ENCODE results near the gene LFNG.
"Not testable (repeated sequence)": the region's sequence is repeated elsewhere in the genome, so short reads cannot be mapped to it uniquely, and the experiment has no call there.

Gene LFNG

DNA sequence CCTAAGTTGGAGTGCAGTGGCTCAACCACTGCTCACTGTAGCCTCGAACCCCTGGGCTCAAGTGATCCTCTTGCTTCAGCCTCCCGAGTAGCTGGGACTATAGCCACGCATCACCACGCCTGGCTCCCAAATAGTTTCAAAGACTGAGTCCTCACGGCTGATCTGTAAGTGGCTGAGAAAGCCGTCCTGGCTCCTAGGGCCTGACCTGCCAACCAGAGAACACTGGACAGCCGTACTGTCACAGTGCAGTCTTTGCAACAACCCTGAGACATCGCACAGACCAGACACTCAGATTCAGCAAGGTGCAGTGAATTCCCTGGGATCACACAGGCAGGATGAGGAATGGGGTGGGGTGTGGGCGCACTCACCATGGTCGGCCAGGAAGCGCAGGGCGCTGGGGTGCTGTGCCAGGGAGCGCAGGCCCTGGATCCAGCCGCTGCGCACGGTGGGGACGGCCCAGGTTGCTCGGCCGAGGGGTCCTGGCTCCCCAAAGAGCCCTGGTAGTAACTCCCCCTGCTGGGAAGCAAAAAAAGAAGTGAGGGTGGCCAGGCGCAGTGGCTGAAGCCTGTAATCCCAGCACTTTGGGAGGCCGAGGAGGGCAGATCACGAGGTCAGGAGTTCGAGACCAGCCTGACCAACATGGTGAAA, 25.1 kb downstream of the LFNG start:
- DNase-seq (ENCODE audit: low read depth, low spot score), result no peak

DNA sequence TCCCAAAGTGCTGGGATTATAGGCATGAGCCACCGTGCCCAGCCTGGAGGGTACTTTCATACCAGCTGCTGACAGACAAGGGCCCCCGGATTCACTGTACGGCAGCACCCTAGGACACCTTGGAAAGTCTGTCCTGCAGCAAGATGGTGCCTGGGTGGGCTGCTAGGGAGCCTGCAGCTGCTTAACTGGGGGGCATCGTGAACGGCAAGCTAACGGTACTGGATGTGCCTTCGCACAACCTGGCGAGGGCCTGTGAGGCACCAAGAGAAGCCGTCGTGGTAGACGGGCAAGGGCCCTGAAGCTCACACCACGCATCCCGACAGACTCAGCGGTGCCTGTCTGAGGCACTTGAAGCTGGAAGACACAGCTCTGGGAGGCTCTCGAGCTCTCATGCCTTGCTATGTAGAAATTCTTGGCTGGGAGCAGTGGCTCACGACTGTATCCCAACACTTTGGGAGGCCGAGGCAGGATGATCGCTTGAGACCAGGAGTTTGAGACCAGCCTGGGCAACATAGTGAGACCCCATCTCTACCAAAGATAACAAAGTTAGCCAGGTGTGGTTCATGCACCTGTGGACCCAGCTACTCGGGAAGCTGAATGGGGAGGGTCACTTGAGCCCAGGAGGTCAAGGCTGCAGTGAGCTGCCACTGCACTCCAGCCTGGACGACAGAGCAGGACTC, 26.3 kb downstream of the LFNG start:
- no peak for DNase-seq (ENCODE audit: low read depth, low spot score)

DNA sequence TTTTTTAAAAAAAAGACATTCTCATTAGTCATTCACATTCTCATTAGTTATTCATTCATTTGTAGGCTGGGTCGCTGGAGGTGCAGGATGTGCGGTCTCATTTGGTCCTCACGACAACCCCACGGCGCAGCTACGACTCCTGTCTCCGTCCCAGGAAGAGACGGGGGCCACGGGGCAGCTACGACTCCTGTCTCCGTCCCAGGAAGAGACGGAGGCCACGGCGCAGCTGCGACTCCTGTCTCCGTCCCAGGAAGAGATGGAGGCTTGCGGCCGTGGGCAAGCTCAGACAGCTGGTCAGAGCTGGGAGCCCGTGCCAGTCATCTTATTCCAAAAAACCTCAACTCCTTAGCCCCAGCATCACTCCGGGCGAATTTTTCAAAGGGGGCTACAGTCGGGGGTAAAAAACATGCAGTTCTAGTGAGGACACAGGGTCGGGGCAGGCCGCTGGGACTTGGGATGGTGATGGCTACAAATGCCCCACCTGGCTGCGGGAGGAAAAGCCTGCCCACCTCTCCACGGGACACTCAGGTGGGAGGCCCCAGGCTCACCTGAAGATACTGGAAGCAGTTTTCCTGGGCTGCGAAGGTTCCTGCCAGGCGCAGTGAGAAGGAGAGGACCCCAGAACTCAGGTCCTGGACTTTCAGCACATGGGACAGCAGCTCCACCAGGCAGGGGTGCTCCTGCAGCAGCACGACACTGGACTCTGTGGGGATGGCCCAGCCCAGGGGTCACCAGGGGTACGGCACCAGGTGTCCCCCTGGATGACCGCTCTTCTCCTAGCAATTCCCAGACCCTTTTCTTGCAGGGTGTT, 27.4 kb downstream of the LFNG start:
- DNase-seq (ENCODE audit: low read depth, low spot score), result no peak

DNA sequence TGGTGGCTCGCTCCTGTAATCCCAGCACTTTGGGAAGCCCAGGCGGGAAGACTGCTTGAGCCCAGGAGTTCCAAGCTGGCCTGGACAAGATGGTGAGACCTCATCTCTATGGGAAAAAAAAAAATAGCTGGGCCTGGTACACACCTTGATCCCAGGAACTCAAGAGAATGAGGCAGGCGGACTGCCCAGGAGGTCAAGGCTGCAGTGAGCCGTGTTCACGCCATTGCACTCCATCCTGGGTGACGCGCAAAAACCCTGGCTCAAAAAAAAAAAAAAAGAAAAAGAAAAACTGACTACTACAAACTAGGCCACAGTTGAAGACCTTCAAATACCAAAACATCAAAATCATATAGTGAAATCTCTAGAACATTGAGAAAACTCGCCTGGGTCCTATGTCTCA, 31.8 kb downstream of the LFNG start:
- no peak for DNase-seq (ENCODE audit: low read depth, low spot score)

DNA sequence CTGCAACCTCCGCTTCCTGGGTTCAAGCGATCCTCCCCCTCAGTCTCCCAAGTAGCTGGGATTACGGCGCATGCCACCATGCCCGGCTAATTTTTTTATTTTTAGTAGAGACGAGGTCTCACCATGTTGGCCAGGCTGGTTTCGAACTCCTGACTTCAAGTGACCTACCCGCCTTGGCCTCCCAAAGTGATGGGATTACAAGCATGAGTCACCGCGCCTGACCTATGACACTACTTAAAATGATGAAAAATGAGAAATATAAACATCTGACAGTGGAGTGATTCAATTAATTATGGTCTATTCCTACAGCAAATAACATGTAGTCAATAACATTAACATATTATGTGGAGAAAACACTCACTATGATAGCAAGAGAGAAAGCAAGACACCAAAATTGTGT, 33.5 kb downstream of the LFNG start:
- no peak for DNase-seq (ENCODE audit: low read depth, low spot score)

DNA sequence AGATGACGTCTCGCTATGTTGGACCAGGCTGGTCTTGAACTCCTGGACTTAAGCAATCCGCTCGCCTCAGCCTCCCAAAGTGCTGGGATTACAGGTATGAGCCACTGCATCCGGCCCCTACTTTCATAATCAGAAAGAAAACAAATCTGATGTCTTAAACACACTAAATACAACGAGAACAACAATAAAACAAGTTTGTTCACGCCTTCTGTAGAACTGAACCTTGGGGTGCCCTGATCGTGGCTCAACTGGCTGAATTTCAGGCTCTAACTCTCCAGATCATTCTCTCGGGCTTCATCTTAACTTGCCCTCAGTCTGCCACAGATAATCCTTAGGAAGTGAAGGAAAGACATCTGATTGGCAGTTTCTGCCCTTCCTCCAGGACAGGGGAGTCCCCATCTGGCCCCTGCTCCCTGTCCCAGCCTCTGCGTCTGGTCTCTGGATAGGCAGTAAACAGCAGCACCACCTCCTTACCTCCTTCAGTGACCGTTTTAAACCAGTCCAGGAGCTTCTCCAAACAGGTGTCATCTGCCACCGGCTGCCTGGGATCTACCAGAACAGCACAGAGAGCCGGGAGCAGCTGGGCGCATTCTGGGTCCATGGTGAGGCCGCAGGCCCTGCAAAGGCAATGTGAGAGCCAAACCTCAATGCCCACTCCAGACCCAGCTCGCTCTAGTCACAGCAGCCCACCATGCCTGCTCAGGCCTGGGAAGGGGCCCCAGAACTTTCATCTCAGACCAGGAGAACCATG, 34.4 kb downstream of the LFNG start:
- DNase-seq (ENCODE audit: low read depth, low spot score), result no peak

DNA sequence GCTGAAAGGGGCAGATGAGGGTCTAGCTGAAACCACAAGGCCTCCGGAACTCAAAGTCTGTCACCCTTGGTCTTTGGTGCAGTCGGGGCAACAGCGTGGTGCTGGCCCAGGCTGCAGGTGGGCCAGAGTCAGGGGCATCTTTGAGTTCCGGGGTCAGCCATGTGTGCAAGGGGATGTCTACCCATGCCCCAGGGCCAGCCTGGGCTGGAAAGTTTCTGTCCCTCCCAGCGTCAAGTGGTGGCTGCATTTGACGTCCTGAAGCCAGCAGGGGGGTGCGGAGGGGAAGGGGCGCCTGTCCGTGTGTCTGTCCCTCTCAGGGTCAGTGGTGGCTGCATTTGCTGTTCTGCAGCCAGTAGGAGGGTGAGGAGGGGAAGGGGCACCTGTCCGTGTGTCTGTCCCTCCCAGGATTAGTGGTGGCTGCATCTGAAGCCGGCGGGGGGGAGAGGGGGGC, 35.1 kb downstream of the LFNG start:
- DNase-seq (ENCODE audit: low read depth, low spot score), result peak; percentile 30

DNA sequence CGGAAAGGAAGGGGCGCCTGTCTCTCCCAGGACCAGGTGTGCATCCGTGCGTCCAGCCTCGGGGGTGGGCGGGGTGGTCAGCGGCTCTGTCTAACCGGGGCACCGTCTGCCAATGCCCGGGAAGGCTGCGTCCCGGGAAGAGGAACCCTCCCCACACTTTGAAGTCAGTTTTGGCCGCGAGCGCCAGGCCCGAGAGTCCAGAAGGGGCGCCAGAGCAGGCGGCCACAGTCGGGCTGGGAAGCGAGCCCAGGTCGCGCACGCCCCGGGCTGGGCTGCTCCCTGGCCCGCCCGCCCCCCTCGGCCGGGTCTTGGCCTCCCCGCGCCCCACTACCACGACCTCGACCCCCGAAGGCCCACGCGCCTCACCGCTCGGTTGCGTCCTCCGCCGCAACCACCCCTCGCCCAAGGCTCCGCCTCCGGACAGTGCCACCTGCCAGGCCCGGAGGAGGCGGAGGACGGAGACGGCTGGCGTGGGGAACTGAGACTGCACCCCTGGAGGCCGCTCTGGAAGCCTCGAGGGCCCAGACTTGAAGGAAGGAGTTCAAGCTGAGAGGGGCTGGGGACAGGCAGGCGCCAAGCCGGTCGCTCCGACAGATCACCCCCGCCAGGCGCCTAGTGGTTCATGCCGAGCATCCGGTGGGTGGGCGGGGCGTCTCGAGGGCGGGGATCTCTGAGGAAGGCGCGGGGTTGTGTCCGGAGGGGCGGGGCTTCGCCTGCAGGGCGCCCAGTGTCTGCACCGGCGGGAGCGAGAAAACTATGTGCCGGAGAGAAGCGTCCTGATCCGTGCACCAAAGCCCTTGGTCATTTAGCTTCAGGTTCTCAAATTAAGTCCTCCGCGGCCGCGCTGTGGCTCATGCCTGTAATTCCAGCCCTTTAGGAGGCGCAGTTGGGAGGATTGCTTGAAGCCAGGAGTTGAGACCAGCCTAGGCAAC, 35.8 kb downstream of the LFNG start, which contains the start of gene BRAT1:
Gene BRAT1 (minus strand): TSS at position 404 of the 932 bp plus-strand sequence. CDS start 1,093 bp downstream, outside the sequence.
- peak; percentile 99 for DNase-seq (ENCODE audit: low read depth, low spot score)

DNA sequence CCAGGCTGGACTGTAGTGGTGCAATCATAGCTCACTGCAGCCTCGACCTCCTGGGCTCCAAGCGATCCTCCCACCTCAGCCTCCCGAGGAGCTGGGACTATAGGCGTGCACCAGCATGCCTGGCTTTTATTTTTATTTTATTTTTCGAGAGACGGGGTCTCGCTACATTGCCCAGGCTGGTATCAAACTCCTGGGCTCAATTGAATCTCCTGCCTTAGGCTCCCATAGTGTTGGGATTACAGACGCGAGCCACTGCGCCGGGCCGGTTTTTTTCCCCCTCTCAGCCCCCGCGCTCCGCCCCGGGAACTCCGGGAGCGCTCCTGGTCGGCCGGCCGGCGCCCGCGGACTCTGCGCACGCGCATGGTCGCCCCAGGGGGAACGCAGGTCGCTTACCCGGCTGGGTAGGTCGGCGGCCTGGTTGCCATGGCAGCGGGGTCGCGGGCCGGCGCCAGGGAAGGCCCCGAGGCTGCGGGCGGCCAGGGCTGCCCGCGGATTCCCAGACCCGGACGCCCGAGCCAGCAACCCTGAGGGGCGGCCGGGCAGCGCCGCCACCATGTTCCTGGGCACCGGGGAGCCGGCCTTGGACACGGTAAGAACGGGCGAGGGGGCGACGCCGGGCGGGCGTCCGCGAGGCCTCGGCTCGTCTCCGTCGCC, 39.2 kb downstream of the LFNG start, which contains the start of gene IQCE:
Gene IQCE (plus strand): TSS at position 351 of the 654 bp plus-strand sequence. CDS start 203 bp downstream, at position 554.
- peak; percentile 96 for DNase-seq (ENCODE audit: low read depth, low spot score)

DNA sequence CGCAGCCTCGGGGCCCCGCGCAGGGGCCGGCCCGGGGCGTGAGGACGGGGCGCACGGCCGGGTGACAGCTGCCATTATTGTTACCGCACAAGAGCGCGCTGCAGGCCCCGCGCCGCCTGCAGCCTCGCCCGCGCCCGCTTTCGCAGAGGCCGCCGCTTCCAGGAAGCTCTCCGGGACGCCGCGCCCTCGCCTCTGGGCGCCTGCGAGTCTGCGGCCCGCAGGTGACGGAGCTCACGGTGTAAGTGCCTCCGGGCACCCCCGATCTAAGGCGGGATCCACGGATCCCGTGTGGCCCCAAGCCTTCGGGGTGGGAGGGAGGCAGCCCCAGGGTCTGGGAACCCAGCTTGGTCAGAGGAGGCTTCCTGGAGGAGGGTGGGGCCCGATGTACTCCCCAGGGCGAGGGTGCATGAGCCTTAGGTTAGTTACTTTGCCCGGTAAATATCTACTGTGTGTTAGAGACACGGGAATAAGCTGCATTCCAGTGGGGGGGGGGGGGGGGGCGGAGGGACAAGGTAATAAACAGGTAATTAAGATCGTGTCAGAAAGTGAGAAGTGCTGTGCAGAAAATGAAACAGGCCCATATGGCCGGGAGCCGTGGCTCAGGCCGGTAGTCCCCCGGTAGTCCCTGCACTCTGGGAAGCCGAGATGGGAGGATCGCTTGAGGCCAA, 39.8 kb downstream of the LFNG start:
- DNase-seq (ENCODE audit: low read depth, low spot score), result peak; percentile 48

DNA sequence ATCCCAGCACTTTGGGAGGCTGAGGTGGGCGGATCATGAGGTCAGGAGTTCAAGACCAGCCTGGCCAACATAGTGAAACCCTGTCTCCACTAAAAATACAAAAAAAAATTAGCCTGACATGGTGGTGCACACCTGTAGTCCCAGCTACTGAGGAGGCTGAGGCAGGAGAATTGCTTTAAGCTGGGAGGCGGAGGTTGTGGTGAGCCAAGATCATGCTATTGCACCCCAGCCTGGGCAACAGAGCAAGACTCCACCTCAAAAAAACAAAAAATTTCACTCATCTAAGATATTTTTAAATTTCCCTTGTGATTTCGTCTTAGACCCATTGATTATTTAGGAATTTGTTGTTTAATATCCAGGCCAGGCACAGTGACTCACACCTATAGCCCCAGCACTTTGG, 44.4 kb downstream of the LFNG start:
- not testable (repeated sequence) for DNase-seq (ENCODE audit: low read depth, low spot score)

DNA sequence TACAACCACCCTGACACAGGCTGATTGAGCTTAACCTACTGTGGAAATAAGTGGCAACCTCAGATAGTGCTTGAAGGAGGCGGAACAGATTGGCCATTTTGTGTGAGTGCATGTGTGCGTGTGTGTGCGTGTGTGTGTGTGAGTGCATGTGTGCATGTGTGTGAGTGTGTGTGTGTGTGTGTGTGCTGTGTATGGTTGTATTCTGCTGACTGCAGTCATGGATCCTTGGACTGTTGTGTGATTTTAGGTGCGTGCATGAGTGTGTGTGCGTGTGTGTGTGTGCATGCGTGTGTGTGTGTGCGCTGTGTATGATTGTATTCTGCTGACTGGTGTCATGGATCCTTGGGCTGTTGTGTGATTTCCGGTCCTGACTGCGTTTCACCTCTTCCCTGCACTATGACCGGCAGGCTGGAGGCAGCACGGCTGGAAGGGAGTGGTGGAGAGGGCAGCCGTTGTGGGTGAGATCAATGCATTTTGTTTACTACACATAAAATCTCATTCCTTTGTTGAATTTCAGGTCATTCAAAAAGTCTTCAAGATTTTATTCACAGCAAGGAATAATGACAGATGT, 45.5 kb downstream of the LFNG start:
- DNase-seq (ENCODE audit: low read depth, low spot score), result no peak

DNA sequence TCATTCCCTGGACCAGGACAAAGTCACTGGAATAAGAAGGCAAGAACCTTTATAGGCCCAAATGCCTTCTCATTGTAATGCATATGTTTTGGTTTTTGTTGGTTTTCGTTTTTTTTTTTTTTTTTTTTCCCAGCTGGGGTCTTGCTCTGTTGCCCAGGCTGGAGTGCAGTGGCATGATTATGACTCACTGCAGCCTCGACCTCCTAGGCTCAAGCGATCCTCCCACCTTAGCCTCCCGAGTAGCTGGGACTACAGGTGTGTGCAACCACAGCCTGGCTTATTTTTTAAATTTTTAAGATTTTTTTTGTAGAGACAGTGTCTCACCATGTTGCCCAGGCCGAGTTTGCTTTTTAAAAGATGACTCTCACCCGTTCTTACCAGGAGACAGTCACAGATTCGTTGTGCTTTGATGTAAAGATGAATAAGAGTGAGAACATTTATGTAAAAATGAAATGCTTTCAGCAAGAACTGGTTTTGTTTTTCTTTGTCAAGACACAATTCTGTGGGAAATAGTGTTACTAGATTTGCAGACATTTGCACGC, 46.8 kb downstream of the LFNG start:
- no peak for DNase-seq (ENCODE audit: low read depth, low spot score)

DNA sequence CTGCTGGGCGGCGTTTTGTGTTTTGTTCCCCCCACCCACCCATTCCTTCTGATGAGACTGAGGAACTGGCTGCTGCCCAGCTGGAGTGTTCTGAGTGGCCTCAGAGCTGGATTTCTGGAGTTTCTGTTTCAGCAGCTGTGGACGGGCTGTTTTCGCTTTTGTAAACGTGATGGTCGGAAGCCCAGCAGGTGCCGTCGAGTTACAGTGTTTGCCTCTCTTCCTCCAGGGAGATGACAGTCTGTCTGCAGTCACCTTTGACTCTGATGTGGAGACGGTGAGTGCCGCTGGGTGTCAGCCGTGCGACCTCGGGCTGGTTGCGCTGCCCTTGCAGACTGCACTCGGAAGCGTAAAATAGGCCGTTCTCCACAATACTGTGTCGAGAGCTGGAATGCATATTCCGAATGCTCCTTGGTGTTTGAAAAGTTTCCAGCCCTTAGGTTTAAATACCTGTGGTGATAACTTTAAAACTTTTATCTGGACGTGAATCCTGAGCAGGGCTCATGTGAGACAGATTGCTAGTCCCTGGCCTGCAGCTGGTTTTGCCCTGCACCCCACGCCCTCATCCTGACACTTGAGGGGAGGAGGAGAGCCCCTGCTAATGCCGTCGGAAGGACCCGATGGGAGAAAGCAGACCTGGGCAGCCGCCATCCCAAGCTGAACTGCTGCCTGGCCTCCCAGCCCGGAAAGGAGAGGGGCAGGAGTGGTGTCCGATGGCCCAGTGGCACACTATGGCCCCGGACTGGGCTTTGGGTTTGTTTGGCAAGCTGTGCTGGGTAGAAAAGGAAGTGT, 47.5 kb downstream of the LFNG start:
- DNase-seq (ENCODE audit: low read depth, low spot score), result peak; percentile 67

DNA sequence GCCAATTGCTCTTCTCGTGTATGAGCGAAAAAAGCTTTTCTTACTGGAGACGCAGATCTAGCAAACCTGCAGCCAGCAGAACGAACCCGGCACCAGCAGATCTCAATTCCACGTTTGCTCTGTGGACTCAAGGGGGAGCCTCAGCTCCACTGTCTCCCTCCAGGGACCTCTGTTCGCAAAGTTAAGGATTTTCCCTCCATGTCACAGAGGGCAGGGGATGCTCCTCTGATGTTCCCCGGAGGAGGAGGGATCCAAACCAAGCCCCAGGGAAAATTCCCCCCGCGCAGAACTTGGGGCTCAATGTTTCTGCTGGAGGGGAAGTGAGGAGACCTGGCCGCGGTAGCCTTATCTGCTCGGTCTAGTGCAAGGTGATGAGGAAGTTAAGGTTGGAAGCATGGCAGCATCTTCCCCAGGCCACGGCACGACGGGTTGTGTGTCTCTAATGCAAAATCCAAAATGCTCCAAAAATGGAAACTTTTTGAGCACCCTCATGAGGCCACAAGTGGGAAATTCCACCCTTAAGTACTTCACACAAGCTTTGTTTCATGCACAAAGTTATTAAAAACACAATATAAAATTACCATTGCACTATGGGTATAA, 48.2 kb downstream of the LFNG start:
- peak; percentile 63 for DNase-seq (ENCODE audit: low read depth, low spot score)

DNA sequence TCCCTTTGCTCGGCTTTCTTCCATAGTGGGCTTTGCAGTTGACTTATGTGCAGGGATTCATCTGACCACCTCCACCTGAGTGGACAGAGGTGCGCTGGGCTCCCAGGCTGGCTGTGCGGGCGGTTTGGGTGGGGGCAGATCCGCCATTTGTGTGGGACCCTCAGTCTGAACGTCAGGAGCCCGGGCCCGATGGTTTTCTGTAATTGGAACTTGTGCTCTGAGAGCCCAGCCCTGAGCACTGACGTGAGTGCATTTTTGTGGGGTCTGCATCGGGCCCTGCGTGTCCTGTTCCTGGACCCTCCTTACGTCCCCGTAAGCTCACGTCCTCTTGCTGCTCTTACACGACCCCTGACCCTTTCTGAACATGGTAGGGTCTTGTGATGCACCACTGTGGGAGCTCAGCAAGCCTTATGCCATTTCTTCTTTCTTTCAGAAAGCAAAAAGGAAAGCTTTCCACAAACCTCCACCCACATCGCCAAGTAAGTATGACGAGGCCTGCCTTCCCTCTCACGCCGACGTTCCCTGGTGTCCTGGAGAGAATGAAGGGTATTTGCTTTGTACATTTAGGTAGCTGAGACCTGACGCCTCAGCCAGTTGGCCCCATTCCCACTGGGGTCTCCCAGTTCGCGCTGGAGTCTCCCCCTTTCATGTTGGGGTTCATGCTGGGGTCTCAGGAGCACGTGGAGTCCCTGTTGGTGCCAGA, 49.1 kb downstream of the LFNG start:
- no peak for DNase-seq (ENCODE audit: low read depth, low spot score)

DNA sequence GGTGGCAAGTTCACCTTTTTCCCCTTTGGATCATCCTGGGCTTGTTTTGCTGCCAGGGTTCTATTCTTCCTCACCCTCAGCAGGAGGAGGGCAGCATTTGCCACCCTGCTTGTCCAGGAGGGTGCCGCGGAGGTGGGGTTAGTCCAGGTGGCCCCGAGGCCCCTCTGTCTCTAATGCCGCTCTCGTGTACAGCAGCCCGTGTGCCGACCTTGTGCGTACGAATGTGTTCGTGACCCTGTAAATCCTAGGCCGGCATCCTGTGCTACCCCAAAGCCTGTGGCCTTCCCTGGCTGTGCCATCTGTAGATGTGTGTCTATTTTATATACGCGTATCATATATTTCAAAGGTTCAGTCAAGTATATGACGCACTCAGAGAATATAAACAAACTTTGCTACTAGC, 49.8 kb downstream of the LFNG start:
- no peak for DNase-seq (ENCODE audit: low read depth, low spot score)

All from ELF-1 (cell line).